GM12873 (cell line): ENCODE data around the gene FUS.

ENCODE experiments used
- TF ChIP-seq, protein P1 (sequence below): IDR thresholded peaks from 2 replicates; pipeline ENCODE4 v1.5.1; 2012; ENCODE audit warnings: low read depth, mild to moderate bottlenecking, moderate library complexity, low read length, control low read depth; ENCODE audit not compliant: insufficient read depth; ENCODE audit errors: missing control alignments

FUS gene

DNA sequence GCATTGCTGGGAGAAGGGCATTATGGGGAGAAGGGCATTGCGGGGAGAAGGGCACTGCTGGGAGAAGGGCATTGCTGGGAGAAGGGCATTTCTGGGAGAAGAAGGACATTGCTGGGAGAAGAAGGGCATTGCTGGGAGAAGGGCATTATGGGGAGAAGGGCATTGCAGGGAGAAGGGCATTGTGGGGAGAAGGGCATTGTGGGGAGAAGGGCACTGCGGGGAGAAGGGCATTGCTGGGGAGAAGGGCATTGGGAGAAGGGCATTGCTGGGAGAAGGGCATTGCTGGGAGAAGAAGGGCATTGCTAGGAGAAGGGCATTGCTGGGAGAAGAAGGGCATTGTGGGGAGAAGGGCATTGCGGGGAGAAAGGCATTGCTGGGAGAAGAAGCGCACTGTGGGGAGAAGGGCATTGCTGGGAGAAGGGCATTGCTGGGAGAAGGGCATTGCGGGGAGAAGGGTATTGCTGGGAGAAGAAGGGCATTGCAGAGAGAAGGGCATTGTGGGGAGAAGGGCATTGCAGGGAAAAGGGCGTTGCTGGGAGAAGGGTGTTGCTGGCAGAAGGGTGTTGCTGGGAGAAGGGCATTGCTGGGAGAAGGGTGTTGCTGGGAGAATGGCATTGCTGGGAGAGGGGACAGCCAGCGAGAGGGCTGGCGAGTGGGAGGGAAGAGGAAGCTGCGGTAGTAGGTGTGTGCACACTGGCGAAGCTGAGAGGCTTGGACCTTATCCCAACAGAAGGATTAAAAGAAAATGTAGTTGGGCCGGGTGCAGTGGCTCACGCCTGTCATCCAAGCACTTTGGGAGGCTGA is 41.6 kb downstream of the FUS start:
- TF ChIP-seq, protein P1, sequence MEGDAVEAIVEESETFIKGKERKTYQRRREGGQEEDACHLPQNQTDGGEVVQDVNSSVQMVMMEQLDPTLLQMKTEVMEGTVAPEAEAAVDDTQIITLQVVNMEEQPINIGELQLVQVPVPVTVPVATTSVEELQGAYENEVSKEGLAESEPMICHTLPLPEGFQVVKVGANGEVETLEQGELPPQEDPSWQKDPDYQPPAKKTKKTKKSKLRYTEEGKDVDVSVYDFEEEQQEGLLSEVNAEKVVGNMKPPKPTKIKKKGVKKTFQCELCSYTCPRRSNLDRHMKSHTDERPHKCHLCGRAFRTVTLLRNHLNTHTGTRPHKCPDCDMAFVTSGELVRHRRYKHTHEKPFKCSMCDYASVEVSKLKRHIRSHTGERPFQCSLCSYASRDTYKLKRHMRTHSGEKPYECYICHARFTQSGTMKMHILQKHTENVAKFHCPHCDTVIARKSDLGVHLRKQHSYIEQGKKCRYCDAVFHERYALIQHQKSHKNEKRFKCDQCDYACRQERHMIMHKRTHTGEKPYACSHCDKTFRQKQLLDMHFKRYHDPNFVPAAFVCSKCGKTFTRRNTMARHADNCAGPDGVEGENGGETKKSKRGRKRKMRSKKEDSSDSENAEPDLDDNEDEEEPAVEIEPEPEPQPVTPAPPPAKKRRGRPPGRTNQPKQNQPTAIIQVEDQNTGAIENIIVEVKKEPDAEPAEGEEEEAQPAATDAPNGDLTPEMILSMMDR = no peak

DNA sequence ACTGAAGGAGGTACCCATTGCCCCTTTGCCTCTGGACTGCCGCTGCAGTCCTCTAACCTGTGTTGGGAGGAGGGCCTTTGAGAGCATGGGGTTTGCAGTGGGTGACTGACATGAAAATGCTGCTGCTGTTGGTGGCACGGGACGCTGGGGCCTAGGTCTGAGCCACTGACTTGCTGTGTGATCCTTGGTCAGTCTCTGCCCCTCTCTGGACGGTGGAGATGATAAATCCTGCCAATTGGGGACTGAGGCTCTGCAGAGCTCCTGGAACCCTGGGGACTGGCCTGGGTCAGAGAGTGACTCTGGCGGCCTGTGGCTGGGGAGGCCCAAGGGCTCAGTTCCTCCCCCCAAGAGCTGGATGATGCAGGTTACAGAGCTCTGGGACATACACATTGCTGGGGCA is 43.1 kb downstream of the FUS start:
- TF ChIP-seq, protein P1 = no peak

- TF ChIP-seq, protein P1 = no peak
These were observed 44.4 kb downstream of the FUS start for GRCh38 chr16:31224092-31224955.

DNA sequence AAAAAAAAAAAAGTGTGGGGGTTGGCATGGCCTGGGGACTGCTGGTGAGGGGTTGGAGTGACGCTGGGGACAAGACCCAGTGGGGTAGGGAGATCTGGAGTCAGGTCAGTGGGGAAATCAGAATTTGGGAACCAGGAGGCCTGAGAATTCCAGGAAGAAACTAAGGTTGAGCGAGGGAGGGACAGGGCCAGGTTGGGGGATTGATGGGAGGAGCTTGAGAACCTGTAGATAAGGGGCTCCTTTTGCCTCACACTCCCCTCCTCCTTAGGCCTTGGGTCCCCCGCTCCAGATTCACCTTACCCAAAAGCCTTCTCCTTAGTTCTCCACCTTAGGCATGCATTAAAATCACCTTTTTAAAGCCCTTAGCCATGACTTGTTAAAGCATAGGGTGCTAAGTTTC is 45.3 kb downstream of the FUS start:
- TF ChIP-seq, protein P1 = no peak

- TF ChIP-seq, protein P1 = no peak
These were observed 48.3 kb downstream of the FUS start for GRCh38 chr16:31228206-31228605.

DNA sequence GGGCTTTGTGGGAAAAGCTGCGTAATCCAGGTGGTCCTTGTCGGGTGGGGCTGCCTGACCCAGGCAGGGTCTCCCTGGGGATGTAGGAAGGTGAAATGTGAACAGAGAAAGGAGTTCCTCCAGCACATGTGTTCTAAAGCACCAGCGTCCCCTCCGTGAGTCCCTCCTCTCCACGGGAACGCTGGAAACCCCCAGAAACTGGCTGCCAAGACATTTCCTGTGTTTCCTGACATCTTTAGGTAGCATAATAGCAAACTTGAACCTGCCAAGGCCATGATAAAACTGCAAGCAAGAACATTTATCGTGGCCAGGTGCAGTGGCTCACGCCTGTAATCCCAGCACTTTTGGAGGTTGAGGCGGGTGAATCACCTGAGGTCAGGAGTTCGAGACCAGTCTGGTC is 49.6 kb downstream of the FUS start:
- TF ChIP-seq, protein P1 = no peak

DNA sequence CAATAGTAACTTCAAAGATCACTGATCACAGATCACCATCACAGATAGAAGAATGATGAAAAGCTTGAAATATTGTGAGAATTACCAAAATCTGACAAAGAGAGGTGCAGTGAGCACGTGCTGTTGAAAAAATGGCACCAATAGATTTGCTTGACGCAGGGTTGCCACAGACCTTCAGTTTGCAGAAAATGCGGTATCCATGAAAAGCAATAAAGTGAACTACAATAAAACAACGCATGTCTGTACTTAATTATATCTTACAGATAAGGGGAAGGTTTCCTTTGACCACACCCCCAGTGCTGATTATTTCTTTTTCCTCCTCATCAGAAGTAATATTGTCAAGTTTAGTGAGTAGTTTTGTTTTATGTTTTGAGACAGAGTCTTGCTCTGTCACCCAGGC is 58.1 kb downstream of the FUS start:
- TF ChIP-seq, protein P1 = no peak
